Vagina (tissue), 2 donors: ENCODE results near the gene IFNK.

ENCODE experiments used
- CTCF ChIP-seq, 3 experiments: fragments of 450-650 bp in 2 of 3; fragments of 200-600 bp in 1 of 3; sonication (generic) in 1 of 3; IDR thresholded peaks; one replicate each; pipeline ENCODE4 v1.5.1; 2017 to 2019; ENCODE audit warnings: antibody characterized with exemption in 3 of 3, mild to moderate bottlenecking in 2 of 3, moderate library complexity in 2 of 3
- POLR2A ChIP-seq, 2 donors: fragments of 450-650 bp; IDR thresholded peaks; one replicate each; pipeline ENCODE4 v1.6.1; 2017; ENCODE audit warnings: antibody characterized with exemption in 2 of 2, mild to moderate bottlenecking in 2 of 2, moderate library complexity in 2 of 2
- POLR2AphosphoS5 ChIP-seq, 2 donors: sonication (generic); formaldehyde crosslinking; IDR thresholded peaks; one replicate each; pipeline ENCODE4 v1.9.0; 2017; ENCODE audit warnings: antibody characterized with exemption in 2 of 2, mild to moderate bottlenecking in 2 of 2, low read depth in 1 of 2; ENCODE audit not compliant: insufficient read depth in 1 of 2

GRCh38 chr9:27503623-27504022 lies 20.5 kb upstream of the IFNK start:
- TF ChIP-seq POLR2AphosphoS5 (IDR thresholded peaks at IDR 0.05; ENCODE audit: insufficient read depth in 1 of 2, low read depth in 1 of 2) = no peak
- TF ChIP-seq CTCF (IDR thresholded peaks at IDR 0.05) = no peak
- no peak for TF ChIP-seq POLR2A (IDR thresholded peaks at IDR 0.05)
